ENCODE measurements around the gene SF3A2. TPM values are rescaled to one million over a fixed set of nuclear protein-coding genes. Genes with fewer than 3 reads are reported as not detected.
A peak's percentile ranks its signal among the peaks of the same experiment; 100 is the strongest.

The SF3A2 gene
- total and polyA plus RNA-seq, 10 donors = 28.5 to 79.7 (median 45.0) TPM

GRCh38 chr19:2274931-2275535 is 38.4 kb downstream of the SF3A2 start:
- Histone ChIP-seq H3K4me3 (peak overlapping the region in 1 of 8 donors; percentile 21), H3K27me3 (replicated peaks in 1 of 7) (no peaks in the 10 kb centered on the region), H3K4me1 (peaks cover 43 to 92% (median 65%) of the 10 kb centered on the region in 6 donors), H3K9me3 (no peaks in the 10 kb centered on the region), H3K36me3 (peaks cover 0 to 80% (median 40%) of the 10 kb centered on the region in 6 donors), H3K27ac (peak overlapping the region in 6 of 8 donors; percentile 22 to 100 (median 57))
- DNase-seq = peak; percentile 89
- 56 to 69% (median 63%) methylated on average over 11 to 16 of the region's 16 CpGs for WGBS, 5 donors
- intact Hi-C loops (cut with DNase I; ENCODE audit: low total_unique reads) = loop anchor here (5.0 kb wide), 1 partner anchor 118 kb away; no protein-coding TSS in a partner anchor
- peak; percentile 68 to 87 (median 83) for TF ChIP-seq POLR2AphosphoS5 (IDR thresholded peaks at IDR 0.05)
- peak; percentile 36 to 80 (median 72) for TF ChIP-seq CTCF (IDR thresholded peaks at IDR 0.05 in 8 of 11, conservative IDR thresholded peaks at IDR 0.05 in 3 of 11)
- TF ChIP-seq POLR2A (IDR thresholded peaks at IDR 0.05) = no peak

GRCh38 chr19:2275588-2276428 is 39.2 kb downstream of the SF3A2 start:
- peak; percentile 84 for DNase-seq
- Histone ChIP-seq H3K27me3 (replicated peaks in 1 of 7) (no peaks in the 10 kb centered on the region), H3K27ac (peak overlapping the region in 6 of 8 donors; percentile 22 to 100 (median 62)), H3K4me1 (peaks cover 43 to 100% (median 72%) of the 10 kb centered on the region in 6 donors), H3K4me3 (peak overlapping the region in 1 of 8 donors; percentile 21), H3K9me3 (no peaks in the 10 kb centered on the region), H3K36me3 (peaks cover 0 to 80% (median 40%) of the 10 kb centered on the region in 6 donors)
- intact Hi-C loops (cut with DNase I; ENCODE audit: low total_unique reads) = no loop called here
- 82 to 92% (median 86%) methylated on average over 51 to 74 of the region's 74 CpGs for WGBS, 5 donors
- peak in 1 of 11 experiments; percentile 6 for TF ChIP-seq CTCF (IDR thresholded peaks at IDR 0.05 in 8 of 11, conservative IDR thresholded peaks at IDR 0.05 in 3 of 11)
- TF ChIP-seq POLR2A (IDR thresholded peaks at IDR 0.05) = no peak
- peak; percentile 31 to 67 (median 33) for TF ChIP-seq POLR2AphosphoS5 (IDR thresholded peaks at IDR 0.05)

GRCh38 chr19:2276429-2276986 is 39.9 kb downstream of the SF3A2 start:
- intact Hi-C loops (cut with DNase I; ENCODE audit: low total_unique reads) = no loop called here

More at GRCh38 chr19:2276429-2276986, 39.9 kb downstream of the SF3A2 start:
- TF ChIP-seq POLR2AphosphoS5 (IDR thresholded peaks at IDR 0.05) (peak in 2 of 3 donors; percentile 4 to 78), POLR2A (IDR thresholded peaks at IDR 0.05) (no peak), CTCF (IDR thresholded peaks at IDR 0.05 in 8 of 11, conservative IDR thresholded peaks at IDR 0.05 in 3 of 11) (no peak)
- 93 to 96% (median 95%) methylated on average over 19 to 28 of the region's 28 CpGs for WGBS, 5 donors
- H3K36me3 ChIP-seq = peaks cover 0 to 75% (median 36%) of the 10 kb centered on the region in 6 donors
- H3K9me3 ChIP-seq = no peaks in the 10 kb centered on the region
- peaks cover 40 to 98% (median 68%) of the 10 kb centered on the region in 6 donors for H3K4me1 ChIP-seq
- DNase-seq = no peak
- peak overlapping the region in 4 of 8 donors; percentile 48 to 100 (median 86) for H3K27ac ChIP-seq
- no peaks in the 10 kb centered on the region for H3K27me3 ChIP-seq (replicated peaks in 1 of 7)
- H3K4me3 ChIP-seq = no peak overlapping the region
